Thyroid gland (tissue), 4 donors: ENCODE results near the gene ARPC2.
A peak's percentile ranks its signal among the peaks of the same experiment; 100 is the strongest.

ENCODE experiments used
- POLR2A ChIP-seq, 2 donors: fragments of 450-650 bp; IDR thresholded peaks; one replicate each; pipeline ENCODE4 v1.6.1; 2017; ENCODE audit warnings: antibody characterized with exemption in 2 of 2, mild to moderate bottlenecking in 2 of 2, moderate library complexity in 1 of 2
- TF ChIP-seq, protein P1 (sequence below), 6 experiments: fragments of 200-600 bp in 3 of 6; fragments of 450-650 bp in 3 of 6; sonication (generic) in 3 of 6; IDR thresholded peaks; one replicate each; pipeline ENCODE4 v1.5.1; 2016 to 2019; ENCODE audit warnings: antibody characterized with exemption in 6 of 6, mild to moderate bottlenecking in 2 of 6, inconsistent platforms in 1 of 6, moderate library complexity in 1 of 6

DNA sequence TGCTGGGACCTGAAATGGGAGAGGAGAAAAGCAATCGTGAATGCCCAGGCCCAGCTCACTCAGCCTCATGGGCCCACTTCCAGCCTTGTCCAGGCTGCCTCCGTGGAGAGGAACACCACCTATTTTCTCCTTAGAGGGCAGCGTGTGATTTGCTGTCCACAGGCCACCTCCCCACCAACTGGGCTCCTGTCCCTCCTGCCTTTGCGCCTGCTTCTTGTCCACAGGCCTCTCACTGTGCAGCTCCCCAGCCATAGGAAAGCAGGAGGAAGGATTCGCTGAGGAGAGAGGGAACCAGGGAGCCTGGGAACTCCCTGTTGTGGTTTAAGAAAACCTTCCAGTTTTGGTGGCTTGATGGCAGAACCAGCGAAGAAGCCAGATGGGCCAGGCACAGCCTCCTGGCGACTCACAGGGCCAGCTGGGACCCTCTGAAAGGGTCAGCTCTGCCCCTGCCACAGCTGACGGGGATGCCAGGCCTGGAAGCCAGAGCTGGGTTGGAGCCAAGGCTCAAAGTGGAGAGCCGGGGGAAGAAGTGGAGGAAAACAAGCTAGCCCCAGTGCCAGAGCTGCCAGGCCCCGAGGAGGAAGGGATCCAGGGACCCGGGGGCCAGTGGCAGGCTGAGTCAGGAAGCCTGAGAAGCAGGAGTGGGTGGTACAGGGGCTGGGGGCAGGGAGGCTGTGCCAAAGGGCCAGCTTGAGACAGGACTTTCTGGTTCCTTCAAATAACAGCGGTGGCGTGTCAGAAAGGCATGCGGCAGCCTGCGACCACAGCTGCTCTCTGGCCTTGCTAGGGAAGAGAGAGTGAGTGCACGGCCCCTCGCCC, 65.4 kb downstream of the ARPC2 start:
- TF ChIP-seq, protein P1, sequence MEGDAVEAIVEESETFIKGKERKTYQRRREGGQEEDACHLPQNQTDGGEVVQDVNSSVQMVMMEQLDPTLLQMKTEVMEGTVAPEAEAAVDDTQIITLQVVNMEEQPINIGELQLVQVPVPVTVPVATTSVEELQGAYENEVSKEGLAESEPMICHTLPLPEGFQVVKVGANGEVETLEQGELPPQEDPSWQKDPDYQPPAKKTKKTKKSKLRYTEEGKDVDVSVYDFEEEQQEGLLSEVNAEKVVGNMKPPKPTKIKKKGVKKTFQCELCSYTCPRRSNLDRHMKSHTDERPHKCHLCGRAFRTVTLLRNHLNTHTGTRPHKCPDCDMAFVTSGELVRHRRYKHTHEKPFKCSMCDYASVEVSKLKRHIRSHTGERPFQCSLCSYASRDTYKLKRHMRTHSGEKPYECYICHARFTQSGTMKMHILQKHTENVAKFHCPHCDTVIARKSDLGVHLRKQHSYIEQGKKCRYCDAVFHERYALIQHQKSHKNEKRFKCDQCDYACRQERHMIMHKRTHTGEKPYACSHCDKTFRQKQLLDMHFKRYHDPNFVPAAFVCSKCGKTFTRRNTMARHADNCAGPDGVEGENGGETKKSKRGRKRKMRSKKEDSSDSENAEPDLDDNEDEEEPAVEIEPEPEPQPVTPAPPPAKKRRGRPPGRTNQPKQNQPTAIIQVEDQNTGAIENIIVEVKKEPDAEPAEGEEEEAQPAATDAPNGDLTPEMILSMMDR (IDR thresholded peaks at IDR 0.05): no peak
- TF ChIP-seq POLR2A (IDR thresholded peaks at IDR 0.05): peak in 1 of 2 donors; percentile 34
